MM.1S (cell line): ENCODE measurements around the gene LURAP1L.

ENCODE experiments used
- DNase-seq: peaks from one replicate; pipeline ENCODE4 v3.0.0-alpha.2; 2015
- H2AFZ ChIP-seq: fragments of 300-600 bp; sonication (generic); 2 replicates; pipeline ENCODE4 v1.6.0; 2016; ENCODE audit warnings: antibody characterized with exemption, low read length
- H3F3A ChIP-seq: fragments of 300-600 bp; sonication (generic); 2 replicates; pipeline ENCODE4 v1.6.1; 2016; ENCODE audit warnings: mild to moderate bottlenecking, antibody characterized with exemption, low read length, moderate library complexity, mixed read lengths; ENCODE audit not compliant: insufficient read depth
- H3K27ac ChIP-seq: fragments of 300-600 bp; sonication (generic); 2 replicates; pipeline ENCODE4 v1.5.1; 2016; ENCODE audit warnings: mild to moderate bottlenecking, low read length
- H3K27me3 ChIP-seq: fragments of 300-600 bp; sonication (generic); replicated peaks from 2 replicates; pipeline ENCODE4 v1.6.0; 2016; ENCODE audit warnings: low read length; ENCODE audit not compliant: insufficient read depth
- H3K36me3 ChIP-seq: fragments of 300-600 bp; sonication (generic); replicated peaks from 2 replicates; pipeline ENCODE4 v1.6.1; 2016; ENCODE audit warnings: mild to moderate bottlenecking, low read length, mixed read lengths; ENCODE audit not compliant: insufficient read depth
- H3K4me1 ChIP-seq: fragments of 300-600 bp; sonication (generic); 2 replicates; pipeline ENCODE4 v1.6.1; 2016; ENCODE audit warnings: low read length, mixed read lengths
- H3K4me2 ChIP-seq: fragments of 300-600 bp; sonication (generic); 2 replicates; pipeline ENCODE4 v1.6.0; 2016; ENCODE audit warnings: low read depth, low read length
- H3K4me3 ChIP-seq: fragments of 300-600 bp; sonication (generic); 2 replicates; pipeline ENCODE4 v1.5.1; 2016; ENCODE audit warnings: low read length, mixed read lengths
- H3K79me2 ChIP-seq: fragments of 300-600 bp; sonication (generic); 2 replicates; pipeline ENCODE4 v1.6.1; 2016; ENCODE audit warnings: mixed run types, low read length, mixed read lengths
- H3K9ac ChIP-seq: fragments of 300-600 bp; sonication (generic); 2 replicates; pipeline ENCODE4 v1.6.1; 2016; ENCODE audit warnings: low read length, mixed read lengths
- H3K9me2 ChIP-seq: fragments of 300-600 bp; sonication (generic); replicated peaks from 2 replicates; pipeline ENCODE4 v1.6.1; 2016; ENCODE audit warnings: mild to moderate bottlenecking, low read length, mixed read lengths; ENCODE audit not compliant: insufficient read depth
- H3K9me3 ChIP-seq: fragments of 300-600 bp; sonication (generic); replicated peaks from 2 replicates; pipeline ENCODE4 v1.6.1; 2016; ENCODE audit warnings: mild to moderate bottlenecking, low read length, mixed read lengths; ENCODE audit not compliant: insufficient read depth
- H4K20me1 ChIP-seq: fragments of 300-600 bp; sonication (generic); 2 replicates; pipeline ENCODE4 v1.6.1; 2016; ENCODE audit warnings: mild to moderate bottlenecking, low read length, moderate library complexity, mixed read lengths; ENCODE audit not compliant: insufficient read depth
- CTCF ChIP-seq: fragments of 300-600 bp; sonication (generic); IDR thresholded peaks from 2 replicates; pipeline ENCODE4 v1.5.1; 2016; ENCODE audit warnings: antibody characterized with exemption, low read length, mixed read lengths
- EZH2 ChIP-seq: fragments of 300-600 bp; sonication (generic); optimal IDR thresholded peaks from 2 replicates; pipeline ENCODE3; 2017; ENCODE audit warnings: low read depth, mild to moderate bottlenecking, antibody characterized with exemption, low read length, mixed read lengths
- EZH2phosphoT487 ChIP-seq: fragments of 300-600 bp; sonication (generic); IDR thresholded peaks from 2 replicates; pipeline ENCODE4 v1.6.1; 2018; ENCODE audit warnings: antibody characterized with exemption, low read length

LURAP1L gene

DNA sequence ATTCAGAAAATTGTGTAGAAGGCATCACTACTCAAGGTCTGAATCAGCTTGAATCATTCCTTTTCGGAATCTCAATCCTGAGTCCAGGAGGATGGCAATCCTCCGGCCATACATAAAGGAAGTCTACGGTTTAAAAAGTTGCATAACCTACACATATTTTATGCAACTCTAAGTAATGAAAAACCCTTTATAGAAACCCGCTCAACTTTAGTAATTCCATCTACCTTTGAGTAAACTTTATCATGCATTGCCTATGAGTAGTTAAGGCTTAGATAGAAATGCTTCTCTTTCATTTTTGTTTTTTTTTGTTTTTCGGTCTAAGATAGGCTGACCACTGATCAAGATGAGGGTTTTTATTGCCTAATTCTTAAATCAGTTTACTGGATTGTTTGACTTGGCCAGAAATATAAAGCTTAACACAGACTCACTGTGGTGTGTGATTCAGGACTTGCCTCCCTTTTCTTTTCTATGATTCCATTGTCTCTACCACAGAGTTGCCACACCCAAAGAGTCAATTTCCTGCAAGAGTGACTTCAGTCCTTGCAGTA, 85.0 kb downstream of the LURAP1L start:
- H3K27ac ChIP-seq = no peak overlapping the region
- H3K36me3 ChIP-seq = no peaks in the 10 kb centered on the region
- no peaks in the 10 kb centered on the region for H3K4me1 ChIP-seq
- H3F3A ChIP-seq = no peaks in the 10 kb centered on the region
- no peaks in the 10 kb centered on the region for H3K9me3 ChIP-seq
- H3K4me3 ChIP-seq = no peak overlapping the region
- TF ChIP-seq CTCF (no peak), EZH2 (no peak), EZH2phosphoT487 (no peak)
- no peak for DNase-seq
- H3K9ac ChIP-seq = no peak overlapping the region
- H2AFZ ChIP-seq = no peak overlapping the region
- no peaks in the 10 kb centered on the region for H3K27me3 ChIP-seq
- H3K9me2 ChIP-seq = no peaks in the 10 kb centered on the region
- no peak overlapping the region for H3K4me2 ChIP-seq
- H3K79me2 ChIP-seq = no peaks in the 10 kb centered on the region
- no peaks in the 10 kb centered on the region for H4K20me1 ChIP-seq

DNA sequence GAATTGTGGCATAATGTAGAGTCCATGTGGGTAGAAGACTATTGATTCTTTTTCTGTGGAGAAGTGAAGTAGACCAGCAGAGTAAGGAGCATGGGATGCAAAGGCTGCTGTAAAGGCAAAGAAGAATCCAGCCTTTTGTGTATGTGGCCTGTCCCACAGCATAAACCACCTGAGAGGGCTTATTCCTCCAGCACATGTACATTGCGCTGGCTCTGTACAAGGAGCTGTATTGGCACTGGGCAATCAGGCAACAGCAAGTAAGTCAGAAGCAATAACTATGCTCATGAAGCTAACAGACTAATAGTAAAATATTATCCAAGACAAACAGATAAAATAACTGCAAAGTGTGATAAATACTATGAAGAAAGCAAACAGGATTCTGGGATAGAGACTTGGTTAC, 86.2 kb downstream of the LURAP1L start:
- Histone ChIP-seq H3K36me3 (no peaks in the 10 kb centered on the region), H4K20me1 (no peaks in the 10 kb centered on the region), H3F3A (no peaks in the 10 kb centered on the region), H3K9me3 (no peaks in the 10 kb centered on the region), H2AFZ (no peak overlapping the region), H3K4me2 (no peak overlapping the region), H3K9me2 (no peaks in the 10 kb centered on the region), H3K4me1 (no peaks in the 10 kb centered on the region), H3K27me3 (no peaks in the 10 kb centered on the region), H3K27ac (no peak overlapping the region), H3K9ac (no peak overlapping the region), H3K79me2 (no peaks in the 10 kb centered on the region), H3K4me3 (no peak overlapping the region)
- no peak for DNase-seq
- no peak for TF ChIP-seq CTCF
- no peak for TF ChIP-seq EZH2phosphoT487

GRCh38 chr9:12862611-12863410, 88.0 kb downstream of the LURAP1L start:
- no peaks in the 10 kb centered on the region for H4K20me1 ChIP-seq
- H3K9me3 ChIP-seq = no peaks in the 10 kb centered on the region
- H3K27ac ChIP-seq = no peak overlapping the region
- H3K9ac ChIP-seq = no peak overlapping the region
- H3K4me3 ChIP-seq = no peak overlapping the region
- no peaks in the 10 kb centered on the region for H3K36me3 ChIP-seq
- TF ChIP-seq EZH2 (no peak), CTCF (no peak), EZH2phosphoT487 (no peak)
- H2AFZ ChIP-seq = no peak overlapping the region
- H3K9me2 ChIP-seq = no peaks in the 10 kb centered on the region
- H3K4me2 ChIP-seq = no peak overlapping the region
- no peaks in the 10 kb centered on the region for H3K27me3 ChIP-seq
- no peaks in the 10 kb centered on the region for H3K4me1 ChIP-seq
- H3K79me2 ChIP-seq = no peaks in the 10 kb centered on the region
- H3F3A ChIP-seq = no peaks in the 10 kb centered on the region
- DNase-seq = no peak
